ENCODE data around the gene TTC7B.

Gene TTC7B

GRCh38 chr14:90812109-90812508 is 4.1 kb downstream of the TTC7B start:
- Histone ChIP-seq H3K27ac (replicated peaks) (no peak overlapping the region), H3K27me3 (ENCODE audit: insufficient read depth, poor library complexity, severe bottlenecking) (peaks cover 5% of the 10 kb centered on the region), H3K4me3 (replicated peaks; ENCODE audit: insufficient read depth, low read length) (no peak overlapping the region)
- DNase-seq (ENCODE audit: low read depth in 1 of 2, low spot score in 1 of 2), result no peak
- TF ChIP-seq REST (IDR thresholded peaks at IDR 0.05; ENCODE audit: insufficient replicate concordance, low read depth), result no peak
- no peak for TF ChIP-seq CTCF (IDR thresholded peaks at IDR 0.05; ENCODE audit: insufficient read depth, low read length)
- TF ChIP-seq GABPA (IDR thresholded peaks at IDR 0.05; ENCODE audit: low read depth), result no peak
- TF ChIP-seq SPI1 (IDR thresholded peaks at IDR 0.05; ENCODE audit: borderline replicate concordance, low read depth), result no peak
- TF ChIP-seq POLR2AphosphoS5 (IDR thresholded peaks at IDR 0.05; ENCODE audit: low read depth), result no peak

GRCh38 chr14:90811641-90812040 is 4.6 kb downstream of the TTC7B start:
- DNase-seq (ENCODE audit: low read depth in 1 of 2, low spot score in 1 of 2), result no peak
- no peak overlapping the region for H3K4me3 ChIP-seq (replicated peaks; ENCODE audit: insufficient read depth, low read length)
- peaks cover 5% of the 10 kb centered on the region for H3K27me3 ChIP-seq (ENCODE audit: insufficient read depth, poor library complexity, severe bottlenecking)
- no peak overlapping the region for H3K27ac ChIP-seq (replicated peaks)
- no peak for TF ChIP-seq GABPA (IDR thresholded peaks at IDR 0.05; ENCODE audit: low read depth)
- no peak for TF ChIP-seq REST (IDR thresholded peaks at IDR 0.05; ENCODE audit: insufficient replicate concordance, low read depth)
- no peak for TF ChIP-seq CTCF (IDR thresholded peaks at IDR 0.05; ENCODE audit: insufficient read depth, low read length)
- no peak for TF ChIP-seq SPI1 (IDR thresholded peaks at IDR 0.05; ENCODE audit: borderline replicate concordance, low read depth)
- no peak for TF ChIP-seq POLR2AphosphoS5 (IDR thresholded peaks at IDR 0.05; ENCODE audit: low read depth)

GRCh38 chr14:90810806-90811205 is 5.4 kb downstream of the TTC7B start:
- no peak for TF ChIP-seq SPI1 (IDR thresholded peaks at IDR 0.05; ENCODE audit: borderline replicate concordance, low read depth)
- no peak for TF ChIP-seq POLR2AphosphoS5 (IDR thresholded peaks at IDR 0.05; ENCODE audit: low read depth)
- no peak for TF ChIP-seq REST (IDR thresholded peaks at IDR 0.05; ENCODE audit: insufficient replicate concordance, low read depth)
- TF ChIP-seq CTCF (IDR thresholded peaks at IDR 0.05; ENCODE audit: insufficient read depth, low read length), result no peak
- TF ChIP-seq GABPA (IDR thresholded peaks at IDR 0.05; ENCODE audit: low read depth), result no peak
- H3K27ac ChIP-seq (replicated peaks), result no peak overlapping the region
- peaks cover 5% of the 10 kb centered on the region for H3K27me3 ChIP-seq (ENCODE audit: insufficient read depth, poor library complexity, severe bottlenecking)
- H3K4me3 ChIP-seq (replicated peaks; ENCODE audit: insufficient read depth, low read length), result no peak overlapping the region
- no peak for DNase-seq (ENCODE audit: low read depth in 1 of 2, low spot score in 1 of 2)

All from HL-60 (cell line).